HepG2 (cell line): ENCODE measurements around the gene TMEM131L. TPM values are rescaled to one million over a fixed set of nuclear protein-coding genes. Genes with fewer than 3 reads are reported as not detected.

Experiments used
- ATAC-seq: fragments of 200-7000 bp; cut with Tn5 transposase; 3 replicates; pipeline ENCODE4 v1.9.1; 2020; ENCODE audit warnings: mild to moderate bottlenecking, moderate library complexity
- BruUV-seq: library from RNA; stranded (reverse); fragments of 400-500 nt; replicated peaks from 2 replicates; lab custom pipeline; 2021; lab: Mats Ljungman, UMichigan
- CTCF ChIA-PET: fragments of 300-600 bp; formaldehyde crosslinking; extraction: SDS; loops from one replicate; lab custom pipeline; 2021; ENCODE audit warnings: low total read pairs, inconsistent platforms, low intra/inter-chr PET ratio; lab: Yijun Ruan, JAX
- POLR2A ChIA-PET: fragments of 350-600 bp; sonication (Branson Sonifier 250); formaldehyde crosslinking; loops from one replicate; lab custom pipeline; 2020; ENCODE audit warnings: antibody characterized with exemption, inconsistent platforms; lab: Yijun Ruan, JAX
- DNase-seq: peaks from one replicate; pipeline ENCODE4 v3.0.0-alpha.2; 2015; ENCODE audit warnings: low spot score
- FAIRE-seq: peaks from 3 replicates; lab custom pipeline; 2011; peaks lifted over from hg19 to GRCh38; lab: Jason Lieb, UNC
- H2AFZ ChIP-seq: one replicate; pipeline ENCODE4 v1.6.1; 2011; ENCODE audit warnings: low read length, inconsistent platforms
- H3K27ac ChIP-seq: fragments of 300-600 bp; 3 replicates; pipeline ENCODE4 v1.8.0; 2011; ENCODE audit warnings: mixed run types, mild to moderate bottlenecking, mixed read lengths, low read length, inconsistent platforms; ENCODE audit not compliant: insufficient read depth; ENCODE audit errors: extremely low read length
- H3K27me3 ChIP-seq, 2 experiments: fragments of 200-600 bp in 1 of 2; 2 replicates in 1 of 2; 3 replicates in 1 of 2; pipeline versions ENCODE4 v1.6.0 to v1.8.0; 2011; ENCODE audit warnings: low read length in 2 of 2, mild to moderate bottlenecking in 2 of 2, moderate library complexity in 2 of 2, inconsistent platforms in 1 of 2; ENCODE audit not compliant: insufficient read depth in 2 of 2, control insufficient read depth in 1 of 2
- H3K36me3 ChIP-seq, 2 experiments: fragments of 200-600 bp in 1 of 2; replicated peaks in 1 of 2; 2 replicates in 1 of 2; 3 replicates in 1 of 2; pipeline versions ENCODE4 v1.5.1 to v1.8.0; 2011; ENCODE audit warnings: low read length in 2 of 2, inconsistent platforms in 1 of 2; ENCODE audit not compliant: insufficient read depth in 2 of 2, control insufficient read depth in 1 of 2
- H3K4me1 ChIP-seq: 2 replicates; pipeline ENCODE4 v1.5.1; 2012; ENCODE audit warnings: low read length, inconsistent platforms; ENCODE audit not compliant: insufficient read depth
- H3K4me2 ChIP-seq: 2 replicates; pipeline ENCODE4 v1.6.0; 2011; ENCODE audit warnings: low read depth, low read length, inconsistent platforms
- H3K4me3 ChIP-seq, 3 experiments: fragments of 200-600 bp in 1 of 3; sonication (generic), shearing (Covaris generic) in 1 of 3; replicated peaks in 1 of 3; 2 replicates each; pipeline ENCODE4 v1.5.1; 2011 to 2016; ENCODE audit warnings: low read length in 3 of 3, inconsistent platforms in 2 of 3, low read depth in 2 of 3, mild to moderate bottlenecking in 2 of 3, control low read depth in 1 of 3, mixed read lengths in 1 of 3; ENCODE audit not compliant: insufficient read depth in 1 of 3
- H3K79me2 ChIP-seq: one replicate; pipeline ENCODE4 v1.6.1; 2011; ENCODE audit warnings: low read length, inconsistent platforms; ENCODE audit not compliant: insufficient read depth
- H3K9ac ChIP-seq: 2 replicates; pipeline ENCODE4 v1.6.0; 2011; ENCODE audit warnings: mild to moderate bottlenecking, low read depth, low read length, inconsistent platforms; ENCODE audit not compliant: insufficient read depth
- H3K9me3 ChIP-seq: 2 replicates; pipeline ENCODE4 v1.5.1; 2012; ENCODE audit warnings: mild to moderate bottlenecking, low read length
- H4K20me1 ChIP-seq: 2 replicates; pipeline ENCODE4 v1.6.0; 2011; ENCODE audit warnings: inconsistent platforms, mild to moderate bottlenecking, low read length, moderate library complexity; ENCODE audit not compliant: insufficient read depth
- AHR ChIP-seq: IDR thresholded peaks from 2 replicates; pipeline ENCODE4 v1.6.1; 2018; ENCODE audit warnings: missing genetic modification reagents, missing compliant biosample characterization
- MBD4 ChIP-seq: IDR thresholded peaks from 2 replicates; pipeline ENCODE4 v1.6.1; 2012; ENCODE audit warnings: low read length, inconsistent platforms, borderline replicate concordance
- POLR2AphosphoS2 ChIP-seq: IDR thresholded peaks from 2 replicates; pipeline ENCODE4 v1.6.1; 2011; ENCODE audit warnings: low read depth, low read length, improper control_type of control experiment
- RBFOX2 ChIP-seq: fragments of 200-400 bp; formaldehyde crosslinking; IDR thresholded peaks from 2 replicates; pipeline ENCODE4 v1.6.1; 2017; ENCODE audit warnings: low read depth, mild to moderate bottlenecking, low read length
- ZC3H13 ChIP-seq: sonication (generic); formaldehyde crosslinking; IDR thresholded peaks from 2 replicates; pipeline ENCODE4 v1.8.1; 2023; ENCODE audit warnings: mild to moderate bottlenecking, missing genetic modification reagents, moderate library complexity
- ZNF143 ChIP-seq: sonication (generic); formaldehyde crosslinking; IDR thresholded peaks from 2 replicates; pipeline ENCODE4 v1.4.0; 2020; ENCODE audit warnings: missing genetic modification reagents
- ZSCAN12 ChIP-seq: sonication (generic); formaldehyde crosslinking; IDR thresholded peaks from 2 replicates; pipeline ENCODE4 v1.9.0; 2021; ENCODE audit warnings: mild to moderate bottlenecking, missing genetic modification reagents
- WGBS: methylation state at CpG from one replicate; pipeline ENCODE4 v1.1.6; 2017; ENCODE audit warnings: low lambda C conversion rate; 5-methylcytosine and 5-hydroxymethylcytosine counted together
- in situ Hi-C: cut with HindIII; loops from 2 replicates; pipeline ENCODE4 v1.10.0; 2017; ENCODE audit warnings: low pct_unique_long_range_greater_than_20kb; ENCODE audit not compliant: extremely low pct_ligation_motif_present
- intact Hi-C: fragments of 100-400 bp; cut with micrococcal nuclease; formaldehyde crosslinking; loops from one replicate; pipeline ENCODE4 v1.10.0; 2022; ENCODE audit not compliant: unreplicated experiment
- polyA plus RNA-seq, 8 experiments: library from polyadenylated mRNA; depleted of rRNA in 3 of 8; stranded (reverse) in 7 of 8; unstranded in 1 of 8; fragments of >200 nt; fragmentation: Illumina TruSeq in 4 of 8; extraction: Trizol in 4 of 8; gene quantifications; 2 replicates each; pipeline versions ENCODE4 v1.2.1 to v1.2.3, GENCODE V29; 2011 to 2016; ENCODE audit warnings: low read depth in 4 of 8, missing spikeins in 1 of 8, mixed read lengths in 1 of 8; ENCODE audit not compliant: insufficient read depth in 1 of 8
- total RNA-seq, 5 experiments: library from RNA; depleted of rRNA; stranded (reverse); fragments of >200 nt; fragmentation: Illumina TruSeq; extraction: Trizol; gene quantifications; 2 replicates each; pipeline ENCODE4 v1.2.3, GENCODE V29; 2016; ENCODE audit warnings: low read depth in 1 of 5
- TF ChIP-seq, protein P1 (sequence below): sonication (generic); formaldehyde crosslinking; IDR thresholded peaks from 2 replicates; pipeline ENCODE4 v1.9.0; 2021; ENCODE audit warnings: mild to moderate bottlenecking, missing genetic modification reagents
- TF ChIP-seq, protein P2 (sequence below): sonication (generic); formaldehyde crosslinking; IDR thresholded peaks from 2 replicates; pipeline ENCODE4 v1.5.0; 2020; ENCODE audit warnings: missing genetic modification reagents

The TMEM131L gene
- total and polyA plus RNA-seq, 2 of the 13 experiments (the other 11 are each of a cell fraction or from before 2014, with no cell fraction given): 2.2 to 4.5 TPM

DNA sequence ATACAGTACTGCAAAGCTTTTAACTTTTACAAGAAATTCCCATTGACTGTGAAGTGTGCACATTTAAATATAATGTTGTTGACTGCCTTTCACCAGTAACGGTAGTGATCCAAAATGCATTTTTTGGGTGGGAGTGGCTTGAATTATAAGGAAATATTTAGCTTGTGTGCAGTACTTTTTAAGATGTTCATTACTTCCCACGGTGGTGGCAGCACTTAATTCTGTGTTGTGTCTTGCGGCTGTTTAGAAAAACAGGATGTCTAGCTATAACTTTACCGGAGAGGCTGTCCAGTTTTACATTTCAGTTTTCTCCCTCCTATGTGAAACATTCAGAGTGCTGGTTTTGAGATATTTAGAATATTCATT is 1.7 kb downstream of the TMEM131L start (continued):
- TF ChIP-seq MBD4 (no peak), ZC3H13 (CRISPR knock-in tag) (no peak)
- TF ChIP-seq, protein P1, sequence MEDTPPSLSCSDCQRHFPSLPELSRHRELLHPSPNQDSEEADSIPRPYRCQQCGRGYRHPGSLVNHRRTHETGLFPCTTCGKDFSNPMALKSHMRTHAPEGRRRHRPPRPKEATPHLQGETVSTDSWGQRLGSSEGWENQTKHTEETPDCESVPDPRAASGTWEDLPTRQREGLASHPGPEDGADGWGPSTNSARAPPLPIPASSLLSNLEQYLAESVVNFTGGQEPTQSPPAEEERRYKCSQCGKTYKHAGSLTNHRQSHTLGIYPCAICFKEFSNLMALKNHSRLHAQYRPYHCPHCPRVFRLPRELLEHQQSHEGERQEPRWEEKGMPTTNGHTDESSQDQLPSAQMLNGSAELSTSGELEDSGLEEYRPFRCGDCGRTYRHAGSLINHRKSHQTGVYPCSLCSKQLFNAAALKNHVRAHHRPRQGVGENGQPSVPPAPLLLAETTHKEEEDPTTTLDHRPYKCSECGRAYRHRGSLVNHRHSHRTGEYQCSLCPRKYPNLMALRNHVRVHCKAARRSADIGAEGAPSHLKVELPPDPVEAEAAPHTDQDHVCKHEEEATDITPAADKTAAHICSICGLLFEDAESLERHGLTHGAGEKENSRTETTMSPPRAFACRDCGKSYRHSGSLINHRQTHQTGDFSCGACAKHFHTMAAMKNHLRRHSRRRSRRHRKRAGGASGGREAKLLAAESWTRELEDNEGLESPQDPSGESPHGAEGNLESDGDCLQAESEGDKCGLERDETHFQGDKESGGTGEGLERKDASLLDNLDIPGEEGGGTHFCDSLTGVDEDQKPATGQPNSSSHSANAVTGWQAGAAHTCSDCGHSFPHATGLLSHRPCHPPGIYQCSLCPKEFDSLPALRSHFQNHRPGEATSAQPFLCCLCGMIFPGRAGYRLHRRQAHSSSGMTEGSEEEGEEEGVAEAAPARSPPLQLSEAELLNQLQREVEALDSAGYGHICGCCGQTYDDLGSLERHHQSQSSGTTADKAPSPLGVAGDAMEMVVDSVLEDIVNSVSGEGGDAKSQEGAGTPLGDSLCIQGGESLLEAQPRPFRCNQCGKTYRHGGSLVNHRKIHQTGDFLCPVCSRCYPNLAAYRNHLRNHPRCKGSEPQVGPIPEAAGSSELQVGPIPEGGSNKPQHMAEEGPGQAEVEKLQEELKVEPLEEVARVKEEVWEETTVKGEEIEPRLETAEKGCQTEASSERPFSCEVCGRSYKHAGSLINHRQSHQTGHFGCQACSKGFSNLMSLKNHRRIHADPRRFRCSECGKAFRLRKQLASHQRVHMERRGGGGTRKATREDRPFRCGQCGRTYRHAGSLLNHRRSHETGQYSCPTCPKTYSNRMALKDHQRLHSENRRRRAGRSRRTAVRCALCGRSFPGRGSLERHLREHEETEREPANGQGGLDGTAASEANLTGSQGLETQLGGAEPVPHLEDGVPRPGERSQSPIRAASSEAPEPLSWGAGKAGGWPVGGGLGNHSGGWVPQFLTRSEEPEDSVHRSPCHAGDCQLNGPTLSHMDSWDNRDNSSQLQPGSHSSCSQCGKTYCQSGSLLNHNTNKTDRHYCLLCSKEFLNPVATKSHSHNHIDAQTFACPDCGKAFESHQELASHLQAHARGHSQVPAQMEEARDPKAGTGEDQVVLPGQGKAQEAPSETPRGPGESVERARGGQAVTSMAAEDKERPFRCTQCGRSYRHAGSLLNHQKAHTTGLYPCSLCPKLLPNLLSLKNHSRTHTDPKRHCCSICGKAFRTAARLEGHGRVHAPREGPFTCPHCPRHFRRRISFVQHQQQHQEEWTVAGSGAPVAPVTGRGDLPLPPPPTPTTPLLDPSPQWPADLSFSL (CRISPR knock-in tag): no peak
- TF ChIP-seq, protein P2, sequence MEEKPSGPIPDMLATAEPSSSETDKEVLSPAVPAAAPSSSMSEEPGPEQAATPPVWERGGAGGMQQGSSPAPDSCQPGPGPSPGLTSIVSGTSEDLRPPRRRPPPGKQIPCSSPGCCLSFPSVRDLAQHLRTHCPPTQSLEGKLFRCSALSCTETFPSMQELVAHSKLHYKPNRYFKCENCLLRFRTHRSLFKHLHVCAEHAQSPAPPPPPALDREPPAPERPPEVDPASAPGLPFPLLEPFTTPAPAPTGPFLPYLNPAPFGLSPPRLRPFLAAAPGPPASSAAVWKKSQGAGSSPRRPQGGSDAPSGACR (CRISPR knock-in tag): no peak

DNA sequence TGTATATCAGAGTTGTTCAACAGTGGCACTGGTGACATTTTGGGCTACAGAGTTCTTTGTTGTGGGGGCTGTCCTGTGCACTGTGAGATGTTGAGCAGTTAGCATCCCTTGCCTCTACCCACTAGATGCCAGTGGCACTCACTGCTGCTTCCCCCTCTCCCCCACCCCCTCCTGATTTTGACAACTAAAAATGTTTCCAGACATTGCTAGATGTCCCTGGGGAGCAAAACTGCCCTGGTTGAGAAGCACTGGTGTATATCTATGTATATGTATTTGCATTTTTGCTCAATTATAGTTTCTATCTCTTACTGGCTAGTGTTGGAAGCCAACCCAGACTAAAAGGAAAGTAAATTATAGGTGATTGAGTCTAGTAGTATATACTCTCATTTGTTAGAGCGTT is 2.4 kb downstream of the TMEM131L start:
- H3K9ac ChIP-seq: no peak overlapping the region
- peaks cover 26% of the 10 kb centered on the region for H3K4me1 ChIP-seq
- 100% methylated on average over 1 of the region's 1 CpG for WGBS
- no peak overlapping the region for H2AFZ ChIP-seq
- H3K4me2 ChIP-seq: no peak overlapping the region
- POLR2A ChIA-PET: no interaction called here
- ATAC-seq (no peak), DNase-seq (no peak), FAIRE-seq (no peak)
- H3K27me3 ChIP-seq: peaks cover 0 to 12% of the 10 kb centered on the region in 2 experiments; a peak in 3 of 5 replicates
- no peaks in the 10 kb centered on the region for H4K20me1 ChIP-seq
- H3K27ac ChIP-seq: no peak overlapping the region
- TF ChIP-seq RBFOX2: no peak
- TF ChIP-seq POLR2AphosphoS2: no peak
- no peak for TF ChIP-seq AHR (CRISPR knock-in tag)
- no peak for TF ChIP-seq ZNF143 (CRISPR knock-in tag)
- no peak for TF ChIP-seq ZSCAN12
- intact Hi-C loops: loop anchor here (5.0 kb wide), 2 partner anchors 49 to 89 kb away; no protein-coding TSS in a partner anchor
- H3K9me3 ChIP-seq: no peaks in the 10 kb centered on the region
- BruUV-seq: no TSS peak
- no peak overlapping the region for H3K4me3 ChIP-seq
- H3K79me2 ChIP-seq: no peaks in the 10 kb centered on the region
- in situ Hi-C loops: no loop called here
- CTCF ChIA-PET: no interaction called here
- H3K36me3 ChIP-seq: no peaks in the 10 kb centered on the region
